ENCODE results near the gene BTBD17.

BTBD17 gene

GRCh38 chr17:74326506-74326905, 35.2 kb downstream of the BTBD17 start:
- H3K4me2 ChIP-seq (ENCODE audit: low read depth, low read length, poor library complexity, severe bottlenecking) = no peak overlapping the region

GRCh38 chr17:74325743-74326379, 35.8 kb downstream of the BTBD17 start, which contains the start of gene KIF19:
Gene KIF19, plus strand, starts transcription at chr17:74326226. Its CDS starts 124 bp downstream, at chr17:74326350.
- Histone ChIP-seq H3K27me3 (ENCODE audit: low read length) (no peaks in the 10 kb centered on the region), H3K4me3 (ENCODE audit: insufficient read depth, low read length, poor library complexity, severe bottlenecking) (no peak within 1 kb of the TSS), H3K36me3 (ENCODE audit: low read length) (no peaks in the 10 kb centered on the region), H3K27ac (ENCODE audit: low read depth, low read length) (no peak within 1 kb of the TSS), H3K9me2 (replicated peaks; ENCODE audit: insufficient read depth, low read length) (no peaks in the 10 kb centered on the region), H3K79me2 (ENCODE audit: insufficient read depth, low read length) (no peaks in the 10 kb centered on the region), H3K4me2 (ENCODE audit: low read depth, low read length, poor library complexity, severe bottlenecking) (no peak within 1 kb of the TSS), H3F3A (ENCODE audit: insufficient read depth) (no peaks in the 10 kb centered on the region), H4K20me1 (ENCODE audit: low read depth, low read length) (no peaks in the 10 kb centered on the region), H3K9ac (ENCODE audit: low read length) (no peak within 1 kb of the TSS), H3K9me3 (ENCODE audit: insufficient read depth, low read length) (no peaks in the 10 kb centered on the region), H2AFZ (ENCODE audit: low read depth, low read length, severe bottlenecking) (no peak within 1 kb of the TSS)
- TF ChIP-seq EZH2phosphoT487 (conservative IDR thresholded peaks at IDR 0.05; ENCODE audit: low read length) (no peak), CTCF (IDR thresholded peaks at IDR 0.05; ENCODE audit: insufficient read depth, low read length, poor library complexity, severe bottlenecking) (no peak)

More at GRCh38 chr17:74326506-74326905, 35.2 kb downstream of the BTBD17 start:
- Histone ChIP-seq H3K4me3 (ENCODE audit: insufficient read depth, low read length, poor library complexity, severe bottlenecking) (no peak overlapping the region), H3K27me3 (ENCODE audit: low read length) (no peaks in the 10 kb centered on the region), H4K20me1 (ENCODE audit: low read depth, low read length) (no peaks in the 10 kb centered on the region), H3K36me3 (ENCODE audit: low read length) (no peaks in the 10 kb centered on the region), H3K9ac (ENCODE audit: low read length) (no peak overlapping the region), H3K79me2 (ENCODE audit: insufficient read depth, low read length) (no peaks in the 10 kb centered on the region), H3K9me3 (ENCODE audit: insufficient read depth, low read length) (no peaks in the 10 kb centered on the region), H3K27ac (ENCODE audit: low read depth, low read length) (no peak overlapping the region), H3F3A (ENCODE audit: insufficient read depth) (no peaks in the 10 kb centered on the region), H3K9me2 (replicated peaks; ENCODE audit: insufficient read depth, low read length) (no peaks in the 10 kb centered on the region), H2AFZ (ENCODE audit: low read depth, low read length, severe bottlenecking) (no peak overlapping the region)
- no peak for TF ChIP-seq EZH2phosphoT487 (conservative IDR thresholded peaks at IDR 0.05; ENCODE audit: low read length)
- no peak for TF ChIP-seq CTCF (IDR thresholded peaks at IDR 0.05; ENCODE audit: insufficient read depth, low read length, poor library complexity, severe bottlenecking)

- Histone ChIP-seq H3K27me3 (ENCODE audit: low read length) (no peaks in the 10 kb centered on the region), H3K79me2 (ENCODE audit: insufficient read depth, low read length) (no peaks in the 10 kb centered on the region), H3K27ac (ENCODE audit: low read depth, low read length) (no peak overlapping the region), H3K9ac (ENCODE audit: low read length) (no peak overlapping the region), H3K9me3 (ENCODE audit: insufficient read depth, low read length) (no peaks in the 10 kb centered on the region), H3K36me3 (ENCODE audit: low read length) (no peaks in the 10 kb centered on the region), H2AFZ (ENCODE audit: low read depth, low read length, severe bottlenecking) (no peak overlapping the region), H3K9me2 (replicated peaks; ENCODE audit: insufficient read depth, low read length) (no peaks in the 10 kb centered on the region), H3K4me2 (ENCODE audit: low read depth, low read length, poor library complexity, severe bottlenecking) (no peak overlapping the region), H3F3A (ENCODE audit: insufficient read depth) (no peaks in the 10 kb centered on the region), H4K20me1 (ENCODE audit: low read depth, low read length) (no peaks in the 10 kb centered on the region), H3K4me3 (ENCODE audit: insufficient read depth, low read length, poor library complexity, severe bottlenecking) (no peak overlapping the region)
- TF ChIP-seq CTCF (IDR thresholded peaks at IDR 0.05; ENCODE audit: insufficient read depth, low read length, poor library complexity, severe bottlenecking) = no peak
- no peak for TF ChIP-seq EZH2phosphoT487 (conservative IDR thresholded peaks at IDR 0.05; ENCODE audit: low read length)
These were observed 36.3 kb downstream of the BTBD17 start for GRCh38 chr17:74325376-74325742.

Data from SU-DHL-6 (cell line).